ENCODE data around the gene VEGFA.

- no peak for TF ChIP-seq CTCF (IDR thresholded peaks at IDR 0.05)
- TF ChIP-seq POLR2A (IDR thresholded peaks at IDR 0.05; ENCODE audit: low read depth): no peak
- no peak for TF ChIP-seq POLR2AphosphoS5 (IDR thresholded peaks at IDR 0.05)
Measured at GRCh38 chr6:43768983-43769525, 957 bp upstream of the VEGFA start.
